Mesendoderm (in vitro differentiated cells): ENCODE results near the gene RPA4.
A peak's percentile ranks its signal among the peaks of the same experiment; 100 is the strongest.

ENCODE experiments used
- DNase-seq: peaks from one replicate; pipeline ENCODE4 v3.0.0; 2013
- H2AK5ac ChIP-seq: 2 replicates; pipeline ENCODE4 v1.6.1; 2013; ENCODE audit warnings: low read length, inconsistent platforms
- H2BK120ac ChIP-seq: 2 replicates; pipeline ENCODE4 v1.6.1; 2013; ENCODE audit warnings: low read depth, mild to moderate bottlenecking, low read length, moderate library complexity, mixed read lengths
- H2BK15ac ChIP-seq: replicated peaks from 2 replicates; pipeline ENCODE4 v1.6.1; 2013; ENCODE audit warnings: low read depth, mild to moderate bottlenecking, moderate library complexity
- H2BK5ac ChIP-seq: 2 replicates; pipeline ENCODE4 v1.6.1; 2013; ENCODE audit warnings: low read length, inconsistent platforms
- H3K18ac ChIP-seq: 2 replicates; pipeline ENCODE4 v1.6.1; 2013; ENCODE audit warnings: mild to moderate bottlenecking, low read length, mixed read lengths
- H3K23ac ChIP-seq: one replicate; pipeline ENCODE4 v1.6.1; 2013; ENCODE audit warnings: low read length
- H3K27ac ChIP-seq: 2 replicates; pipeline ENCODE4 v1.5.1; 2013; ENCODE audit warnings: low read depth, mild to moderate bottlenecking, inconsistent platforms, low read length, moderate library complexity
- H3K27me3 ChIP-seq: 2 replicates; pipeline ENCODE4 v1.6.1; 2013; ENCODE audit warnings: low read length, control low read depth, mild to moderate bottlenecking, inconsistent platforms; ENCODE audit not compliant: insufficient read depth, poor library complexity
- H3K36me3 ChIP-seq: 2 replicates; pipeline ENCODE4 v1.6.1; 2013; ENCODE audit warnings: low read length, inconsistent platforms; ENCODE audit not compliant: control insufficient read depth, insufficient read depth
- H3K4ac ChIP-seq: one replicate; pipeline ENCODE4 v1.6.1; 2013; ENCODE audit warnings: low read depth, mild to moderate bottlenecking, low read length, moderate library complexity
- H3K4me1 ChIP-seq: 2 replicates; pipeline ENCODE4 v1.6.1; 2013; ENCODE audit warnings: low read depth, low read length, inconsistent platforms; ENCODE audit not compliant: control insufficient read depth
- H3K4me2 ChIP-seq: 2 replicates; pipeline ENCODE4 v1.6.1; 2013; ENCODE audit warnings: low read length
- H3K4me3 ChIP-seq: 2 replicates; pipeline ENCODE4 v1.5.1; 2013; ENCODE audit warnings: mild to moderate bottlenecking, low read length
- H3K56ac ChIP-seq: one replicate; pipeline ENCODE4 v1.6.1; 2013; ENCODE audit warnings: low read length
- H3K79me1 ChIP-seq: 2 replicates; pipeline ENCODE4 v1.6.1; 2013; ENCODE audit warnings: low read length, inconsistent platforms
- H3K79me2 ChIP-seq: 2 replicates; pipeline ENCODE4 v1.6.1; 2013; ENCODE audit warnings: mild to moderate bottlenecking, low read length; ENCODE audit not compliant: control insufficient read depth, insufficient read depth
- H3K9ac ChIP-seq: 2 replicates; pipeline ENCODE4 v1.6.1; 2013; ENCODE audit warnings: low read length, inconsistent platforms
- H4K5ac ChIP-seq: one replicate; pipeline ENCODE4 v1.6.1; 2013; ENCODE audit warnings: low read length
- H4K8ac ChIP-seq: one replicate; pipeline ENCODE4 v1.6.1; 2013; ENCODE audit warnings: low read depth, mild to moderate bottlenecking, control low read depth, low read length, moderate library complexity
- WGBS: extraction: QIAGEN DNeasy Blood & Tissue Kit; methylation state at CpG from one replicate; pipeline ENCODE4 v1.1.7; 2013; ENCODE audit warnings: low lambda C conversion rate, missing lambda C conversion rate; ENCODE audit not compliant: insufficient coverage; ENCODE audit errors: extremely low coverage; 5-methylcytosine and 5-hydroxymethylcytosine counted together

Gene RPA4

GRCh38 chrX:96861661-96862060 lies 22.0 kb upstream of the RPA4 start:
- H3K79me1 ChIP-seq, result no peaks in the 10 kb centered on the region
- no peaks in the 10 kb centered on the region for H3K27me3 ChIP-seq
- H3K4me3 ChIP-seq, result no peak overlapping the region
- H3K4ac ChIP-seq, result no peak overlapping the region
- H4K8ac ChIP-seq, result no peak overlapping the region
- no peak overlapping the region for H3K56ac ChIP-seq
- no peak overlapping the region for H3K23ac ChIP-seq
- no peak for DNase-seq
- no peak overlapping the region for H2BK15ac ChIP-seq
- H3K27ac ChIP-seq, result no peak overlapping the region
- H2AK5ac ChIP-seq, result no peak overlapping the region
- H4K5ac ChIP-seq, result no peak overlapping the region
- H2BK120ac ChIP-seq, result no peak overlapping the region
- H2BK5ac ChIP-seq, result no peak overlapping the region
- H3K4me2 ChIP-seq, result no peak overlapping the region
- no peaks in the 10 kb centered on the region for H3K4me1 ChIP-seq
- H3K79me2 ChIP-seq, result no peaks in the 10 kb centered on the region
- H3K9ac ChIP-seq, result no peak overlapping the region
- H3K36me3 ChIP-seq, result no peaks in the 10 kb centered on the region
- H3K18ac ChIP-seq, result no peak overlapping the region
- no CpG with 5 or more reads among the region's 4 CpGs for WGBS

- no peak overlapping the region for H2BK15ac ChIP-seq
These were observed 319 bp downstream of the RPA4 start for GRCh38 chrX:96884027-96884426.

DNA sequence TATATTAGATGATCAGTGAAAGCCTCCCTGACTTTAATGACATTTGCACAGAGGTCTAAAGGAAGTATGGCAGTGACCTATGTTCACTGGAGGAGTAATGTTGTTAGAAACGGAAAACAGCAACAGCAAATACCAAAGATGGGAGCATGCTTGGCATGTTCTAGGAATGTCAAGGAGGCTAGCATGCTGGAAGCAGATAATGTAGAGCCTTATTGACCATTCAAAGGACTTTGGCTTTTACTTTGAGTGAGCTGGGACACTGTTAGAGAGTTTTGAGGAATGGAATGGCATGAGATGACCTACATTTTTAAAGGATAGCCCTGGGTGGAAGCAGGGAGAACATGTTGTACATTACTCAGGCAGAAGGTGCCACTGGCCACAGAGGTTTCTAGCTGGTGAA lies 6.0 kb downstream of the RPA4 start:
- Histone ChIP-seq H3K4me1 (no peaks in the 10 kb centered on the region), H2BK120ac (no peak overlapping the region), H2BK5ac (no peak overlapping the region), H3K36me3 (no peaks in the 10 kb centered on the region), H3K4ac (no peak overlapping the region), H3K79me1 (no peaks in the 10 kb centered on the region), H2AK5ac (no peak overlapping the region), H3K9ac (no peak overlapping the region), H3K27me3 (no peaks in the 10 kb centered on the region), H3K18ac (no peak overlapping the region), H4K8ac (no peak overlapping the region), H2BK15ac (no peak overlapping the region), H3K27ac (no peak overlapping the region), H4K5ac (no peak overlapping the region), H3K56ac (no peak overlapping the region), H3K79me2 (no peaks in the 10 kb centered on the region), H3K23ac (no peak overlapping the region), H3K4me2 (no peak overlapping the region), H3K4me3 (no peak overlapping the region)
- peak; percentile 75 for DNase-seq
- no CpG with 5 or more reads among the region's 1 CpG for WGBS

More at GRCh38 chrX:96884027-96884426, 319 bp downstream of the RPA4 start:
- H3K79me1 ChIP-seq, result no peaks in the 10 kb centered on the region
- WGBS, result no CpG with 5 or more reads among the region's 13 CpGs
- H3K27ac ChIP-seq, result no peak overlapping the region
- H3K4me1 ChIP-seq, result no peaks in the 10 kb centered on the region
- H4K8ac ChIP-seq, result no peak overlapping the region
- no peaks in the 10 kb centered on the region for H3K36me3 ChIP-seq
- no peak overlapping the region for H2BK5ac ChIP-seq
- no peak overlapping the region for H3K9ac ChIP-seq
- H3K27me3 ChIP-seq, result no peaks in the 10 kb centered on the region
- no peak for DNase-seq
- H2AK5ac ChIP-seq, result no peak overlapping the region
- H3K79me2 ChIP-seq, result no peaks in the 10 kb centered on the region
- H4K5ac ChIP-seq, result no peak overlapping the region
- H3K4me2 ChIP-seq, result no peak overlapping the region
- H3K56ac ChIP-seq, result no peak overlapping the region
- H3K23ac ChIP-seq, result no peak overlapping the region
- no peak overlapping the region for H3K4me3 ChIP-seq
- no peak overlapping the region for H3K18ac ChIP-seq
- no peak overlapping the region for H3K4ac ChIP-seq
- H2BK120ac ChIP-seq, result no peak overlapping the region

DNA sequence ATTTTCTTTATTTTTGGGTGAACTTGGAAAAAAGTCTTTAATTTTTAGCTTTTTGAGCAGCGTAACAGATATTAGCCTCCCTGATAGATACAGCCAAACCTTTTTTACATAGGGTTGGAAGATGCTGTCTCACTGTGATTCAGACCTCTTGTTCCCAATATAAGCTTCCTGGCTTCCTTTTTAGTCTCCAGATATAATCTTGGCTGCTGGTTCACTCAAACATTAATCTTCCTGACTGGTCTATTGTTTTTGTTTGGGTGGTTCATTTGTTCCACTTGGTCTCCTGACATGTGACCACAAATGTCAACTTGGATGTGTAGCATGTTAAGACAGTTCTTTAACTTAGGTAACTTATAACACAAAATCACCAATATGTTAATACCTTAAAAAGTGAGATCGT lies 23.0 kb downstream of the RPA4 start:
- Histone ChIP-seq H3K56ac (no peak overlapping the region), H3K4me1 (no peaks in the 10 kb centered on the region), H4K8ac (no peak overlapping the region), H2BK120ac (no peak overlapping the region), H4K5ac (no peak overlapping the region), H3K79me2 (no peaks in the 10 kb centered on the region), H3K18ac (no peak overlapping the region), H3K9ac (no peak overlapping the region), H3K79me1 (no peaks in the 10 kb centered on the region), H3K4ac (no peak overlapping the region), H3K36me3 (no peaks in the 10 kb centered on the region), H3K4me2 (no peak overlapping the region), H3K4me3 (no peak overlapping the region), H2BK15ac (no peak overlapping the region), H2AK5ac (no peak overlapping the region), H3K27ac (no peak overlapping the region), H3K27me3 (no peaks in the 10 kb centered on the region), H2BK5ac (no peak overlapping the region), H3K23ac (no peak overlapping the region)
- WGBS, result no CpG with 5 or more reads among the region's 2 CpGs
- no peak for DNase-seq

DNA sequence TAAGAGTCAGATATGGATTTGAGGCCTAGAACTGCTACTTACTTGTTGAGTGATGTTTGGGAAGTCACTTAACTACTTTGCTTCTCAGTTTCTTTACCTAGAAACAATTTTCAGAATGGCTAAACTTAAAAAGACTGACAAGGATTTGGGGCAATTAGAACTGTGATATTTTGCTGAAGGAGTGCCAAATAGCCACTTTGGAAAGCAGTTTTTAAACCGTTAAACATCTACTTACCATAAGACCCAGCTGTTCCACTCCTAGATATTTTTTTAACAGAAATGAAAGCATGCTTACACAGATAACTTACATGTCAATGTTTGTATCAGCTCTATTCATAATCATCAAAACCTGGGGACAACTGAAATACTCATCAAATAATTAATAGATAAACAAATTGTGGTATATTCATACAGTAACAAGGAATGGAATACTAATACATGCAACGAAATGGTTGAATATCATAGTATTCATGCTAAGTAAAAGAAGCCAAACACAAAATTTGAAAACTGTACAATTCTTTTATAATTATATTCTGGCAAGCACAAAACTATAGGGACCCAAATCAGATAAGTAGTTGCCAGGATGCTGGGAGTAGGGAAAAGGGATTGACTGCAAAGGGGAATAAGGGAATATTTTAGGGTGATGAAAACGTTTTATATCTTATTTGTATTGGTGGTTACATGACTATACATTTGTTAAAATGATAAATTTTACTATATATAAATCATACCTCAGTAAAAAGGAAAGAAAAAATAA lies 24.0 kb downstream of the RPA4 start:
- no peak overlapping the region for H3K23ac ChIP-seq
- H3K27me3 ChIP-seq, result no peaks in the 10 kb centered on the region
- no peak overlapping the region for H2AK5ac ChIP-seq
- H3K9ac ChIP-seq, result no peak overlapping the region
- no CpG with 5 or more reads among the region's 3 CpGs for WGBS
- H2BK120ac ChIP-seq, result no peak overlapping the region
- H2BK5ac ChIP-seq, result no peak overlapping the region
- no peaks in the 10 kb centered on the region for H3K36me3 ChIP-seq
- no peak overlapping the region for H3K27ac ChIP-seq
- no peaks in the 10 kb centered on the region for H3K79me2 ChIP-seq
- no peaks in the 10 kb centered on the region for H3K79me1 ChIP-seq
- no peak overlapping the region for H3K4ac ChIP-seq
- no peak overlapping the region for H3K56ac ChIP-seq
- H2BK15ac ChIP-seq, result no peak overlapping the region
- no peak overlapping the region for H4K5ac ChIP-seq
- H3K18ac ChIP-seq, result no peak overlapping the region
- H3K4me3 ChIP-seq, result no peak overlapping the region
- H3K4me1 ChIP-seq, result no peaks in the 10 kb centered on the region
- no peak overlapping the region for H4K8ac ChIP-seq
- H3K4me2 ChIP-seq, result no peak overlapping the region
- DNase-seq, result no peak

GRCh38 chrX:96909291-96909690 lies 25.6 kb downstream of the RPA4 start:
- no peak overlapping the region for H2BK120ac ChIP-seq
- H3K4me3 ChIP-seq, result no peak overlapping the region
- no peak overlapping the region for H3K4me2 ChIP-seq
- no peak overlapping the region for H3K23ac ChIP-seq
- no peak overlapping the region for H2BK15ac ChIP-seq
- no peak overlapping the region for H2AK5ac ChIP-seq
- no CpG with 5 or more reads among the region's 5 CpGs for WGBS
- H3K9ac ChIP-seq, result no peak overlapping the region
- no peak overlapping the region for H4K5ac ChIP-seq
- H3K79me1 ChIP-seq, result no peaks in the 10 kb centered on the region
- H3K27ac ChIP-seq, result no peak overlapping the region
- H3K27me3 ChIP-seq, result no peaks in the 10 kb centered on the region
- DNase-seq, result peak; percentile 1
- H3K4me1 ChIP-seq, result no peaks in the 10 kb centered on the region
- no peak overlapping the region for H2BK5ac ChIP-seq
- no peak overlapping the region for H3K4ac ChIP-seq
- no peak overlapping the region for H3K56ac ChIP-seq
- no peaks in the 10 kb centered on the region for H3K79me2 ChIP-seq
- no peak overlapping the region for H3K18ac ChIP-seq
- no peak overlapping the region for H4K8ac ChIP-seq
- H3K36me3 ChIP-seq, result no peaks in the 10 kb centered on the region
